T47D (cell line): Measurements from ENCODE around the gene GLRX3.
"Not testable (repeated sequence)": the region's sequence is repeated elsewhere in the genome, so short reads cannot be mapped to it uniquely, and the experiment has no call there.

Experiments used
- DNase-seq, 2 experiments: peaks; one replicate each; pipeline versions ENCODE4 v3.0.0 to v3.0.0-alpha.2; 2011 to 2012; ENCODE audit warnings: low read depth in 1 of 2, low spot score in 1 of 2
- JUND ChIP-seq: IDR thresholded peaks from 2 replicates; pipeline ENCODE4 v1.6.1; 2012; ENCODE audit warnings: low read depth
- in situ Hi-C: cut with HindIII; loops from 2 replicates; pipeline ENCODE4 v1.10.0; 2016; ENCODE audit warnings: low sequenced_read_pairs, low pct_unique_long_range_greater_than_20kb

GLRX3 gene

GRCh38 chr10:130194991-130195645, 58.9 kb downstream of the GLRX3 start:
- DNase-seq = no peak
- in situ Hi-C loops = no loop called here
- no peak for TF ChIP-seq JUND

- DNase-seq = no peak
- in situ Hi-C loops = no loop called here
- TF ChIP-seq JUND = no peak
Observed at GRCh38 chr10:130195746-130196294, 59.6 kb downstream of the GLRX3 start.

GRCh38 chr10:130196511-130197487, 60.6 kb downstream of the GLRX3 start:
- DNase-seq = no peak
- TF ChIP-seq JUND = no peak
- in situ Hi-C loops = no loop called here

GRCh38 chr10:130198651-130199050, 62.5 kb downstream of the GLRX3 start:
- TF ChIP-seq JUND = no peak
- no peak for DNase-seq
- in situ Hi-C loops = no loop called here

- no peak for DNase-seq
- no peak for TF ChIP-seq JUND
- in situ Hi-C loops = no loop called here
Observed at GRCh38 chr10:130200179-130201042, 64.2 kb downstream of the GLRX3 start.

DNA sequence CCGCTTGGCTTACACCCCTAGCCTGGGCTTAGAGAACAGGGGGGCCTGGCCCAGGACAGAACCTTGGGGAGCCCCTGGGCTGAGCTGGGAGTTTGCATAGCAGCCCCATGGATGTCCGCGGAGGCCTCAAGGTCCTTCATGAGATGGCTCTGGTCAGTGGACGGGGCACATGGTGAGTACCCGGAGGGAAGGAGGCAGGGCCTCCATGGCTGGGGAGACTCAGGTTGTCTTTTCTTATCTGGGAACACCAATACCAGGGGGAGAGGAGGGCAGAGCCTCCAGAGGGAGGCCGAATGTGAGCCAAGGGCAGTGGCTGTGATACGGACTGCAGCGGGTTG, 64.8 kb downstream of the GLRX3 start:
- TF ChIP-seq JUND = no peak
- DNase-seq = no peak
- in situ Hi-C loops = no loop called here

- DNase-seq, in situ Hi-C loops: not testable (repeated sequence)
Observed at GRCh38 chr10:130202150-130202549, 66.0 kb downstream of the GLRX3 start.

DNA sequence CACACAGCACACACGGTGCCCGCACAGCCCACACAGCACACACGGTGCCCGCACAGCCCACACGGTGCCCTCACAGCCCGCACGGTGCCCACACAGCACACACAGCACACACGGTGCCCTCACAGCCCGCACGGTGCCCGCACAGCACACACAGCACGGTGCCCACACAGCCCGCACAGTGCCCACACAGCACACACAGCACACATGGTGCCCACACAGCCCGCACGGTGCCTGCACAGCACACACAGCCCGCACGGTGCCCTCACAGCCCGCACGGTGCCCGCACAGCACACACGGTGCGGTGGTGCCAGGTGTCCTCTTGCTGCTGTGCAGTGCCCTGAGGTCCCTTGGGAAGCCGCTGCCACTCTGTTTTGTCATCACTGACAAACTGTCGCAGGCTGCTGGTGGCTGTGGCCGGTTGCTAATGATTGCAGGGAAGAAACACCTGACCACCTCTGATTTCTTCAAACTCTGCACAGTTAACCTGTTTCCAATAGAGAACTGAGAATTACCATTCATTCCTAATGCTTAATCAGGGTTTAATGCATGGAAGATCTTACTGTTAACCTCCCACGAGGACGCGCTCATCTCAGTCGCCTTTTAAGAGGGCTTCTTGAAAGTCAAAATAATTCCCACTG, 66.9 kb downstream of the GLRX3 start:
- in situ Hi-C loops = no loop called here
- DNase-seq = no peak
- TF ChIP-seq JUND = no peak

DNA sequence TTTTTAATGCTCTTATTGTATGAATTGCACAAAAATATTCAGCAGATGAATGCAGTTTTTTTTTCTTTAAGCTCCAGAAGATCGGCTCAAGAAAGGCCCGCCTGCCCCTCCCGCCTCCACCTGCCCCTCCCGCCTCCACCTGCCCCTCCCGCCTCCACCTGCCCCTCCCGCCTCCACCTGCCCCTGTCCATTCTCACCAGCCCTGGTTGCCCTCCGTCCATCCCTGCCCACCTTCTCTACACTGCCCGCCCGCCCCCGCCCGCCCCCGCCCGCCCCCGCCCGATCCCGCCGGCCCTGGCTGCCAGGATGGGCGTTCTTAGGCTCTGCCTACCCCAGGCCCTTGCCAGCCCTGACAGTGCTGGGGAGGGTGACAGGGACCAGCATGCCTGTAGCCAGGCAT, 67.4 kb downstream of the GLRX3 start:
- no peak for TF ChIP-seq JUND
- in situ Hi-C loops = no loop called here

GRCh38 chr10:130206216-130206737, 70.1 kb downstream of the GLRX3 start:
- in situ Hi-C loops = no loop called here
- DNase-seq = no peak
- TF ChIP-seq JUND = no peak

More for the DNA sequence above, 67.4 kb downstream of the GLRX3 start:
- DNase-seq = no peak

DNA sequence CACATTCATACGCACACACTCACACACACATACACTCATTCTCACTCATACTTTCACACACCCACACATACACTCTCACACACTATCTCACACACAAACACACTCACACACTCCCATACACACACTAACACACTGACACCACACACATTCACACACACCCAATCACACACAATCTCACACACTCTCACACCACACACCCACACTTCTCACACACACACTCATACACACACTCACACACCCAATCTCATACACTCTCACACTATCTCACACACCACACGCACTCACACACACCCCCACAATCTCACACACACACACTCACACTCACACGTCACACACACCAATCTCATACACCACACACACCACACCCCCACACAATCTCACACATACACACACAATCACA, 71.0 kb downstream of the GLRX3 start:
- in situ Hi-C loops = no loop called here
- no peak for DNase-seq
- TF ChIP-seq JUND = no peak

DNA sequence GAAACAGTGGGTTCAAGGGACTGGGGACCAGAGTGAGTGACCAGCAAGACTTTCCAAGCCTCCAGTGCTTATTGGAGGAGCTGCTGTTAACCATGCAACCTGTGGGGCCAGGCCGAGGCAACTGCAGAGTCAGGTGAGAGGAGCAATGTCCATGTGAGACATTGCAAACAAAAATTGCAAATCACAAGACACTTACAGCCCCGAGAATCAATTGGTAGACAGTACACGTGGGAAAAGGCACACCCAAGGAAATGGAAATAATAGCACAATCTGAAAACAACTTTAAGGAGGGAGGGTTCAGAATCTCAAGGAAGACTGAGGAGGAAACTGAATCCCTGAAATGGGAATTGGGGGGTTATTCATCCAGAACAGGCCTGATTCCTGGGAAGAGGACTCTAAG, 72.6 kb downstream of the GLRX3 start:
- in situ Hi-C loops = no loop called here
- no peak for DNase-seq
- no peak for TF ChIP-seq JUND
